Measurements from ENCODE around the gene RGS5.
A peak's percentile ranks its signal among the peaks of the same experiment; 100 is the strongest.
"Not testable (repeated sequence)": the region's sequence is repeated elsewhere in the genome, so short reads cannot be mapped to it uniquely, and the experiment has no call there.

RGS5 gene

GRCh38 chr1:163230827-163231226, 28.1 kb upstream of the RGS5 start:
- no peak for TF ChIP-seq CTCF (IDR thresholded peaks at IDR 0.05; ENCODE audit: low read length, missing control alignments)
- no peak overlapping the region for H3K4me3 ChIP-seq (replicated peaks; ENCODE audit: low read depth, low read length)
- DNase-seq (ENCODE audit: low read depth): peak; percentile 1

- H3K4me3 ChIP-seq (replicated peaks; ENCODE audit: low read depth, low read length); DNase-seq (ENCODE audit: low read depth): not testable (repeated sequence)
Measured at GRCh38 chr1:163228271-163228670, 25.6 kb upstream of the RGS5 start.

GRCh38 chr1:163227126-163227525, 24.4 kb upstream of the RGS5 start:
- H3K4me3 ChIP-seq (replicated peaks; ENCODE audit: low read depth, low read length): no peak overlapping the region
- TF ChIP-seq CTCF (IDR thresholded peaks at IDR 0.05; ENCODE audit: low read length, missing control alignments): no peak
- no peak for DNase-seq (ENCODE audit: low read depth)

- DNase-seq (ENCODE audit: low read depth): no peak
- no peak overlapping the region for H3K4me3 ChIP-seq (replicated peaks; ENCODE audit: low read depth, low read length)
- TF ChIP-seq CTCF (IDR thresholded peaks at IDR 0.05; ENCODE audit: low read length, missing control alignments): no peak
Measured at GRCh38 chr1:163213626-163214025, 10.9 kb upstream of the RGS5 start.

GRCh38 chr1:163211667-163212066, 9.0 kb upstream of the RGS5 start:
- no peak for TF ChIP-seq CTCF (IDR thresholded peaks at IDR 0.05; ENCODE audit: low read length, missing control alignments)
- H3K4me3 ChIP-seq (replicated peaks; ENCODE audit: low read depth, low read length): no peak overlapping the region
- no peak for DNase-seq (ENCODE audit: low read depth)

GRCh38 chr1:163205513-163205912, 2.8 kb upstream of the RGS5 start:
- DNase-seq (ENCODE audit: low read depth): peak; percentile 18
- H3K4me3 ChIP-seq (replicated peaks; ENCODE audit: low read depth, low read length): no peak overlapping the region
- no peak for TF ChIP-seq CTCF (IDR thresholded peaks at IDR 0.05; ENCODE audit: low read length, missing control alignments)

GRCh38 chr1:163203561-163203960, 845 bp upstream of the RGS5 start:
- no peak for TF ChIP-seq CTCF (IDR thresholded peaks at IDR 0.05; ENCODE audit: low read length, missing control alignments)
- no peak overlapping the region for H3K4me3 ChIP-seq (replicated peaks; ENCODE audit: low read depth, low read length)
- no peak for DNase-seq (ENCODE audit: low read depth)

- no peak overlapping the region for H3K4me3 ChIP-seq (replicated peaks; ENCODE audit: low read depth, low read length)
- no peak for TF ChIP-seq CTCF (IDR thresholded peaks at IDR 0.05; ENCODE audit: low read length, missing control alignments)
- DNase-seq (ENCODE audit: low read depth): peak; percentile 12
Measured at GRCh38 chr1:163201906-163202305, 810 bp downstream of the RGS5 start.
